Fibroblast of lung (primary cell): ENCODE data around the gene ELFN1. TPM values are rescaled to one million over a fixed set of nuclear protein-coding genes. Genes with fewer than 3 reads are reported as not detected.

Source experiments
- DNase-seq, 2 donors: peaks; one replicate each; pipeline versions ENCODE4 v3.0.0 to v3.0.0-alpha.2; 2010; ENCODE audit warnings: low read depth in 2 of 2
- H2AFZ ChIP-seq: 2 replicates; pipeline ENCODE4 v1.5.1; 2012; ENCODE audit warnings: low read length, control low read depth, inconsistent platforms
- H3K27ac ChIP-seq: 2 replicates; pipeline ENCODE4 v1.5.1; 2011; ENCODE audit warnings: low read length, control low read depth; ENCODE audit not compliant: insufficient read depth
- H3K27me3 ChIP-seq: 2 replicates; pipeline ENCODE4 v1.5.1; 2011; ENCODE audit warnings: mild to moderate bottlenecking, low read length; ENCODE audit not compliant: control insufficient read depth, insufficient read depth
- H3K36me3 ChIP-seq: 2 replicates; pipeline ENCODE4 v1.5.1; 2011; ENCODE audit warnings: low read length; ENCODE audit not compliant: control insufficient read depth, insufficient read depth
- H3K4me1 ChIP-seq: 2 replicates; pipeline ENCODE4 v1.5.1; 2011; ENCODE audit warnings: low read length; ENCODE audit not compliant: control insufficient read depth, insufficient read depth; ENCODE audit errors: extremely low read depth
- H3K4me2 ChIP-seq: 2 replicates; pipeline ENCODE4 v1.5.1; 2011; ENCODE audit warnings: low read length, control low read depth; ENCODE audit not compliant: insufficient read depth; ENCODE audit errors: extremely low read depth
- H3K4me3 ChIP-seq, 4 experiments: fragments of 200-600 bp in 1 of 4; sonication (generic) in 1 of 4; replicated peaks in 1 of 4; 2 replicates each; pipeline ENCODE4 v1.5.1; 2011 to 2016; ENCODE audit warnings: low read length in 4 of 4, low read depth in 3 of 4, mild to moderate bottlenecking in 3 of 4, control low read depth in 2 of 4, inconsistent platforms in 1 of 4, mixed read lengths in 1 of 4; ENCODE audit not compliant: insufficient read depth in 1 of 4; ENCODE audit errors: control extremely low read depth in 1 of 4
- H3K79me2 ChIP-seq: 2 replicates; pipeline ENCODE4 v1.5.1; 2012; ENCODE audit warnings: mild to moderate bottlenecking, low read length, inconsistent platforms; ENCODE audit not compliant: control insufficient read depth, insufficient read depth
- H3K9ac ChIP-seq: 2 replicates; pipeline ENCODE4 v1.5.1; 2011; ENCODE audit warnings: mild to moderate bottlenecking, low read length, control low read depth; ENCODE audit not compliant: insufficient read depth
- H3K9me3 ChIP-seq: 2 replicates; pipeline ENCODE4 v1.5.1; 2012; ENCODE audit warnings: low read depth, low read length; ENCODE audit not compliant: control insufficient read depth, insufficient read depth
- H4K20me1 ChIP-seq: 2 replicates; pipeline ENCODE4 v1.5.1; 2011; ENCODE audit warnings: low read length; ENCODE audit not compliant: control insufficient read depth, insufficient read depth; ENCODE audit errors: extremely low read depth
- EZH2 ChIP-seq: IDR thresholded peaks from 2 replicates; pipeline ENCODE4 v1.5.1; 2012; ENCODE audit warnings: low read length, control low read depth, mild to moderate bottlenecking; ENCODE audit errors: missing control alignments
- polyA plus RNA-seq, 2 donors: library from polyadenylated mRNA; depleted of rRNA in 1 of 2; stranded (reverse) in 1 of 2; unstranded in 1 of 2; fragments of >200 nt; gene quantifications; 2 replicates each; pipeline ENCODE4 v1.2.1, GENCODE V29; 2011 to 2012; ENCODE audit warnings: missing spikeins in 1 of 2
- total RNA-seq: library from RNA; depleted of rRNA; stranded (reverse); fragments of >200 nt; gene quantifications from 2 replicates; pipeline ENCODE4 v1.2.1, GENCODE V29; 2014
- TF ChIP-seq, protein P1 (sequence below), 2 donors: IDR thresholded peaks in 1 of 2; conservative IDR thresholded peaks in 1 of 2; 1 replicate in 1 of 2; 2 replicates in 1 of 2; pipeline ENCODE4 v1.5.1; 2011 to 2012; ENCODE audit warnings: low read length in 2 of 2, control low read depth in 1 of 2, inconsistent platforms in 1 of 2, low read depth in 1 of 2, mild to moderate bottlenecking in 1 of 2

Gene ELFN1
- total and polyA plus RNA-seq, 2 donors (not counting 1 experiment from before 2014, with no cell fraction given), result 0.16 to 0.33 TPM

GRCh38 chr7:1706721-1707613, 36.9 kb downstream of the ELFN1 start:
- Histone ChIP-seq H2AFZ (no peak overlapping the region), H3K9me3 (no peaks in the 10 kb centered on the region), H3K4me1 (no peaks in the 10 kb centered on the region), H3K9ac (no peak overlapping the region), H3K79me2 (no peaks in the 10 kb centered on the region), H3K27me3 (no peaks in the 10 kb centered on the region), H3K4me2 (no peak overlapping the region), H4K20me1 (no peaks in the 10 kb centered on the region), H3K4me3 (no peak overlapping the region), H3K36me3 (no peaks in the 10 kb centered on the region), H3K27ac (no peak overlapping the region)
- no peak for DNase-seq
- TF ChIP-seq, protein P1, sequence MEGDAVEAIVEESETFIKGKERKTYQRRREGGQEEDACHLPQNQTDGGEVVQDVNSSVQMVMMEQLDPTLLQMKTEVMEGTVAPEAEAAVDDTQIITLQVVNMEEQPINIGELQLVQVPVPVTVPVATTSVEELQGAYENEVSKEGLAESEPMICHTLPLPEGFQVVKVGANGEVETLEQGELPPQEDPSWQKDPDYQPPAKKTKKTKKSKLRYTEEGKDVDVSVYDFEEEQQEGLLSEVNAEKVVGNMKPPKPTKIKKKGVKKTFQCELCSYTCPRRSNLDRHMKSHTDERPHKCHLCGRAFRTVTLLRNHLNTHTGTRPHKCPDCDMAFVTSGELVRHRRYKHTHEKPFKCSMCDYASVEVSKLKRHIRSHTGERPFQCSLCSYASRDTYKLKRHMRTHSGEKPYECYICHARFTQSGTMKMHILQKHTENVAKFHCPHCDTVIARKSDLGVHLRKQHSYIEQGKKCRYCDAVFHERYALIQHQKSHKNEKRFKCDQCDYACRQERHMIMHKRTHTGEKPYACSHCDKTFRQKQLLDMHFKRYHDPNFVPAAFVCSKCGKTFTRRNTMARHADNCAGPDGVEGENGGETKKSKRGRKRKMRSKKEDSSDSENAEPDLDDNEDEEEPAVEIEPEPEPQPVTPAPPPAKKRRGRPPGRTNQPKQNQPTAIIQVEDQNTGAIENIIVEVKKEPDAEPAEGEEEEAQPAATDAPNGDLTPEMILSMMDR (conservative IDR thresholded peaks at IDR 0.05 in 1 of 2, IDR thresholded peaks at IDR 0.05 in 1 of 2; ENCODE audit: low read depth in 1 of 2, low read length in 2 of 2), result no peak

GRCh38 chr7:1707756-1708595, 37.9 kb downstream of the ELFN1 start:
- no peak overlapping the region for H3K9ac ChIP-seq
- TF ChIP-seq, protein P1 (conservative IDR thresholded peaks at IDR 0.05 in 1 of 2, IDR thresholded peaks at IDR 0.05 in 1 of 2; ENCODE audit: low read depth in 1 of 2, low read length in 2 of 2), result peak in 1 of 2 donors; percentile 17
- no peak for TF ChIP-seq EZH2

GRCh38 chr7:1708596-1709251, 38.6 kb downstream of the ELFN1 start:
- TF ChIP-seq EZH2, result no peak
- TF ChIP-seq, protein P1 (conservative IDR thresholded peaks at IDR 0.05 in 1 of 2, IDR thresholded peaks at IDR 0.05 in 1 of 2; ENCODE audit: low read depth in 1 of 2, low read length in 2 of 2), result no peak
- no peaks in the 10 kb centered on the region for H3K79me2 ChIP-seq
- no peak overlapping the region for H3K4me3 ChIP-seq
- H3K4me1 ChIP-seq, result no peaks in the 10 kb centered on the region
- DNase-seq, result no peak
- no peaks in the 10 kb centered on the region for H3K36me3 ChIP-seq
- H4K20me1 ChIP-seq, result no peaks in the 10 kb centered on the region
- H3K9ac ChIP-seq, result no peak overlapping the region
- no peak overlapping the region for H3K4me2 ChIP-seq
- H2AFZ ChIP-seq, result no peak overlapping the region
- H3K9me3 ChIP-seq, result no peaks in the 10 kb centered on the region
- no peak overlapping the region for H3K27ac ChIP-seq
- no peaks in the 10 kb centered on the region for H3K27me3 ChIP-seq

More at GRCh38 chr7:1707756-1708595, 37.9 kb downstream of the ELFN1 start:
- Histone ChIP-seq H4K20me1 (no peaks in the 10 kb centered on the region), H3K36me3 (no peaks in the 10 kb centered on the region), H3K27me3 (no peaks in the 10 kb centered on the region), H3K4me2 (no peak overlapping the region), H2AFZ (no peak overlapping the region), H3K4me1 (no peaks in the 10 kb centered on the region), H3K79me2 (no peaks in the 10 kb centered on the region), H3K9me3 (no peaks in the 10 kb centered on the region), H3K4me3 (no peak overlapping the region), H3K27ac (no peak overlapping the region)
- no peak for DNase-seq
